ENCODE measurements around the gene SLC15A4. TPM values are rescaled to one million over a fixed set of nuclear protein-coding genes. Genes with fewer than 3 reads are reported as not detected.

SLC15A4 gene
- total RNA-seq, 1 experiment from 2014 or later: 21.6 TPM

- Histone ChIP-seq H2BK15ac (ENCODE audit: low read depth, low read length) (no peak overlapping the region), H2AFZ (ENCODE audit: low read length) (no peak overlapping the region), H2BK120ac (ENCODE audit: low read depth, low read length, poor library complexity, severe bottlenecking) (no peak overlapping the region), H4K8ac (replicated peaks; ENCODE audit: insufficient read length, low read depth, low read length) (no peak overlapping the region), H3K14ac (ENCODE audit: insufficient read depth, low read length) (no peak overlapping the region), H3K9me3 (ENCODE audit: control insufficient read depth, low read depth, low read length) (no peaks in the 10 kb centered on the region), H3K23me2 (ENCODE audit: insufficient read length, low read depth, low read length, poor library complexity, severe bottlenecking) (no peaks in the 10 kb centered on the region), H3K79me2 (ENCODE audit: insufficient read depth, low read length) (no peaks in the 10 kb centered on the region), H2BK12ac (ENCODE audit: insufficient read length, low read depth, low read length) (no peak overlapping the region), H3K9ac (ENCODE audit: extremely low read depth, insufficient read length, low read length) (no peak overlapping the region), H2AK5ac (ENCODE audit: insufficient read length, low read length) (no peak overlapping the region), H2BK5ac (ENCODE audit: insufficient read length, low read length) (no peak overlapping the region), H3K4me2 (ENCODE audit: insufficient read depth, insufficient read length, low read length) (no peak overlapping the region), H3T11ph (ENCODE audit: low read length) (no peak overlapping the region), H3K27me3 (ENCODE audit: insufficient read depth, low read length) (no peaks in the 10 kb centered on the region), H3K56ac (ENCODE audit: insufficient read length, low read depth, low read length) (no peak overlapping the region), H3K4ac (ENCODE audit: low read depth, low read length) (no peak overlapping the region), H4K20me1 (ENCODE audit: control insufficient read depth, insufficient read depth, insufficient read length) (no peaks in the 10 kb centered on the region), H3K27ac (ENCODE audit: insufficient read length, low read depth, low read length) (no peak overlapping the region), H3K4me1 (ENCODE audit: insufficient read depth, low read length) (no peaks in the 10 kb centered on the region), H2BK20ac (ENCODE audit: low read depth, low read length, poor library complexity, severe bottlenecking) (no peak overlapping the region), H4K5ac (ENCODE audit: insufficient read length, low read depth, low read length) (no peak overlapping the region), H4K91ac (ENCODE audit: insufficient read length, low read depth, low read length) (no peak overlapping the region), H3K18ac (ENCODE audit: insufficient read length, low read depth, low read length) (no peak overlapping the region), H3K79me1 (ENCODE audit: insufficient read depth, low read depth, low read length, poor library complexity, severe bottlenecking) (no peaks in the 10 kb centered on the region), H3K23ac (ENCODE audit: insufficient read length, low read depth, low read length) (no peak overlapping the region)
- H3K4me3 Mint-ChIP-seq: no peak overlapping the region
- no peaks in the 10 kb centered on the region; the same call in 1 of the 2 replicates for H3K27me3 Mint-ChIP-seq (ENCODE audit: low read depth)
- WGBS (ENCODE audit: extremely low coverage, insufficient read length, low lambda C conversion rate): no CpG with 5 or more reads among the region's 8 CpGs
- no peak for TF ChIP-seq CTCF (conservative IDR thresholded peaks at IDR 0.05)
- peaks cover under 1 to 1% of the 10 kb centered on the region in 2 experiments for H3K4me1 Mint-ChIP-seq
- H3K9me3 Mint-ChIP-seq: no peaks in the 10 kb centered on the region
- no peak overlapping the region for H3K27ac Mint-ChIP-seq
- H3K36me3 Mint-ChIP-seq (ENCODE audit: insufficient read depth in 1 of 3, low read depth in 3 of 3): peaks cover 0 to 8% (median 5%) of the 10 kb centered on the region in 3 experiments; a peak in 4 of 7 replicates
- DNase-seq: no peak
These were observed 6.2 kb upstream of the SLC15A4 start for GRCh38 chr12:128829861-128830504.
